ENCODE measurements around the gene DTX2.
"Not testable (repeated sequence)": the region's sequence is repeated elsewhere in the genome, so short reads cannot be mapped to it uniquely, and the experiment has no call there.

Gene DTX2

GRCh38 chr7:76427635-76428034 is 33.9 kb upstream of the DTX2 start:
- no peak for DNase-seq (ENCODE audit: low read depth)
- no peak for TF ChIP-seq CTCF (conservative IDR thresholded peaks at IDR 0.05; ENCODE audit: low read depth, low read length)
- H3K4me3 ChIP-seq (ENCODE audit: low read length), result no peak overlapping the region

- H3K4me3 ChIP-seq (ENCODE audit: low read length), result no peak overlapping the region
- TF ChIP-seq CTCF (conservative IDR thresholded peaks at IDR 0.05; ENCODE audit: low read depth, low read length), result no peak
- DNase-seq (ENCODE audit: low read depth), result no peak
These were observed 33.2 kb upstream of the DTX2 start for GRCh38 chr7:76428149-76428823.

GRCh38 chr7:76428868-76429805 is 32.4 kb upstream of the DTX2 start:
- no peak for DNase-seq (ENCODE audit: low read depth)
- no peak overlapping the region for H3K4me3 ChIP-seq (ENCODE audit: low read length)
- TF ChIP-seq CTCF (conservative IDR thresholded peaks at IDR 0.05; ENCODE audit: low read depth, low read length), result no peak

- no peak overlapping the region for H3K4me3 ChIP-seq (ENCODE audit: low read length)
- no peak for TF ChIP-seq CTCF (conservative IDR thresholded peaks at IDR 0.05; ENCODE audit: low read depth, low read length)
- no peak for DNase-seq (ENCODE audit: low read depth)
These were observed 31.3 kb upstream of the DTX2 start for GRCh38 chr7:76430211-76430610.

GRCh38 chr7:76430836-76431235 is 30.7 kb upstream of the DTX2 start:
- no peak overlapping the region for H3K4me3 ChIP-seq (ENCODE audit: low read length)
- DNase-seq (ENCODE audit: low read depth), result no peak
- TF ChIP-seq CTCF (conservative IDR thresholded peaks at IDR 0.05; ENCODE audit: low read depth, low read length), result no peak

GRCh38 chr7:76437873-76438272 is 23.6 kb upstream of the DTX2 start:
- peak; percentile 54 for TF ChIP-seq CTCF (conservative IDR thresholded peaks at IDR 0.05; ENCODE audit: low read depth, low read length)
- not testable (repeated sequence) for H3K4me3 ChIP-seq (ENCODE audit: low read length)
- peak; percentile 59 for DNase-seq (ENCODE audit: low read depth)

- DNase-seq (ENCODE audit: low read depth); H3K4me3 ChIP-seq (ENCODE audit: low read length): not testable (repeated sequence)
These were observed 22.2 kb upstream of the DTX2 start for GRCh38 chr7:76439120-76439888.

GRCh38 chr7:76440404-76440803 is 21.1 kb upstream of the DTX2 start:
- H3K4me3 ChIP-seq (ENCODE audit: low read length); DNase-seq (ENCODE audit: low read depth): not testable (repeated sequence)

GRCh38 chr7:76441792-76442191 is 19.7 kb upstream of the DTX2 start:
- H3K4me3 ChIP-seq (ENCODE audit: low read length); DNase-seq (ENCODE audit: low read depth): not testable (repeated sequence)

- not testable (repeated sequence) for DNase-seq (ENCODE audit: low read depth); H3K4me3 ChIP-seq (ENCODE audit: low read length)
These were observed 18.7 kb upstream of the DTX2 start for GRCh38 chr7:76442664-76443446.
